Neural progenitor cell (in vitro differentiated cells): ENCODE data around the gene EHMT2. TPM values are rescaled to one million over a fixed set of nuclear protein-coding genes. Genes with fewer than 3 reads are reported as not detected.

Experiments used
- DNase-seq: peaks from one replicate; pipeline ENCODE4 v3.0.0-alpha.2; 2016; ENCODE audit warnings: low spot score
- H2AFZ ChIP-seq: fragments of 200-600 bp; sonication (generic); replicated peaks from 2 replicates; pipeline ENCODE4 v1.6.1; 2016; ENCODE audit warnings: antibody characterized with exemption
- H3F3A ChIP-seq: fragments of 200-600 bp; sonication (generic); 2 replicates; pipeline ENCODE4 v1.6.1; 2016; ENCODE audit warnings: antibody characterized with exemption, low read depth
- H3K27ac ChIP-seq: fragments of 200-600 bp; sonication (generic); 2 replicates; pipeline ENCODE4 v1.5.1; 2016; ENCODE audit warnings: mild to moderate bottlenecking
- H3K27me3 ChIP-seq: fragments of 200-600 bp; sonication (generic); 2 replicates; pipeline ENCODE4 v1.6.1; 2016; ENCODE audit warnings: mild to moderate bottlenecking, moderate library complexity
- H3K36me3 ChIP-seq: fragments of 200-600 bp; sonication (generic); 2 replicates; pipeline ENCODE4 v1.5.1; 2016
- H3K4me1 ChIP-seq: fragments of 200-600 bp; sonication (generic); 2 replicates; pipeline ENCODE4 v1.6.1; 2016; ENCODE audit warnings: mixed run types
- H3K4me2 ChIP-seq: fragments of 200-600 bp; sonication (generic); 2 replicates; pipeline ENCODE4 v1.6.1; 2016
- H3K4me3 ChIP-seq: fragments of 200-600 bp; sonication (generic); 2 replicates; pipeline ENCODE4 v1.5.1; 2016
- H3K79me2 ChIP-seq: fragments of 200-600 bp; sonication (generic); 2 replicates; pipeline ENCODE4 v1.6.1; 2016; ENCODE audit warnings: low read depth
- H3K9ac ChIP-seq: fragments of 200-600 bp; sonication (generic); 2 replicates; pipeline ENCODE4 v1.6.1; 2016
- H3K9me3 ChIP-seq: fragments of 200-600 bp; sonication (generic); 2 replicates; pipeline ENCODE4 v1.5.1; 2016; ENCODE audit warnings: low read depth
- H4K20me1 ChIP-seq: fragments of 200-600 bp; sonication (generic); 2 replicates; pipeline ENCODE4 v1.6.1; 2016; ENCODE audit warnings: low read depth
- H3K27ac Mint-ChIP-seq: 3 replicates; pipeline ENCODE4 v1.8.0; 2021; ENCODE audit warnings: mixed read lengths
- H3K27me3 Mint-ChIP-seq: 2 replicates; pipeline ENCODE4 v1.8.0; 2022; ENCODE audit warnings: low read depth, mild to moderate bottlenecking, inconsistent platforms, moderate library complexity, mixed read lengths; ENCODE audit not compliant: insufficient read depth
- H3K36me3 Mint-ChIP-seq: 3 replicates; pipeline ENCODE4 v1.8.0; 2021; ENCODE audit warnings: mixed read lengths
- H3K4me1 Mint-ChIP-seq: 3 replicates; pipeline ENCODE4 v1.8.0; 2021; ENCODE audit warnings: mixed read lengths
- H3K4me3 Mint-ChIP-seq: 3 replicates; pipeline ENCODE4 v1.8.0; 2021; ENCODE audit warnings: mild to moderate bottlenecking, moderate library complexity, mixed read lengths
- H3K9me3 Mint-ChIP-seq: 3 replicates; pipeline ENCODE4 v1.8.0; 2020; ENCODE audit warnings: mixed read lengths
- EZH2 ChIP-seq: fragments of 200-600 bp; sonication (generic); IDR thresholded peaks from 2 replicates; pipeline ENCODE4 v1.6.1; 2017; ENCODE audit warnings: antibody characterized with exemption, mild to moderate bottlenecking, moderate library complexity
- EZH2phosphoT487 ChIP-seq: fragments of 200-600 bp; sonication (generic); IDR thresholded peaks from 2 replicates; pipeline ENCODE4 v1.6.1; 2017; ENCODE audit warnings: antibody characterized with exemption
- total RNA-seq: library from RNA; depleted of rRNA; stranded (reverse); fragments of >200 nt; gene quantifications from 2 replicates; pipeline ENCODE4 v1.2.3, GENCODE V29; 2015; ENCODE audit warnings: low replicate concordance
- TF ChIP-seq, protein P1 (sequence below): fragments of 200-600 bp; sonication (generic); IDR thresholded peaks from 2 replicates; pipeline ENCODE4 v1.5.1; 2017; ENCODE audit warnings: antibody characterized with exemption, mild to moderate bottlenecking

The EHMT2 gene
- total RNA-seq, 1 donor from 2014 or later, result 93.3 TPM

DNA sequence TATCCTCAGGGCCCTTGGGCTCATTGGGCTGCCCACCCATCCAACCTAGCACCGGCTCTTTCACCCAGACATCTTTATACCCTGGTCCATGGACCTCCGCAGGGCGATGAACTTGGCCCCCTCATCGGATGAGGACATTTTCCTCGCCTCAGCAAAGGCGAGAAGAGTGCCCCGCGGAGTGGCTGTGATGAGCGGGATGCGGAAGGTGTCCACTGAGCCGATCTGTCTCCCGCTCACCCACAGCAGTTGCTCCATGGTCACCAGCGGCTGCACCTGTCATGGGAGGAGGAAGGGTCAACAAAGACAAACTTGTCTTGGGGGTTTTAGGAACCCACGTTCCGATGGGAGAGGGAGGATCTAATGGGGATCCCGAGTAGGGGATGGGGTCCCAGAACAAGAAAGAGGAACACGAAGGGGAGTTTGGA lies 35.6 kb downstream of the EHMT2 start:
- peaks cover 32% of the 10 kb centered on the region for H3K4me1 Mint-ChIP-seq
- no peak overlapping the region for H2AFZ ChIP-seq

GRCh38 chr6:31861150-31861549 lies 36.3 kb downstream of the EHMT2 start:
- TF ChIP-seq EZH2phosphoT487, result no peak
- TF ChIP-seq, protein P1, sequence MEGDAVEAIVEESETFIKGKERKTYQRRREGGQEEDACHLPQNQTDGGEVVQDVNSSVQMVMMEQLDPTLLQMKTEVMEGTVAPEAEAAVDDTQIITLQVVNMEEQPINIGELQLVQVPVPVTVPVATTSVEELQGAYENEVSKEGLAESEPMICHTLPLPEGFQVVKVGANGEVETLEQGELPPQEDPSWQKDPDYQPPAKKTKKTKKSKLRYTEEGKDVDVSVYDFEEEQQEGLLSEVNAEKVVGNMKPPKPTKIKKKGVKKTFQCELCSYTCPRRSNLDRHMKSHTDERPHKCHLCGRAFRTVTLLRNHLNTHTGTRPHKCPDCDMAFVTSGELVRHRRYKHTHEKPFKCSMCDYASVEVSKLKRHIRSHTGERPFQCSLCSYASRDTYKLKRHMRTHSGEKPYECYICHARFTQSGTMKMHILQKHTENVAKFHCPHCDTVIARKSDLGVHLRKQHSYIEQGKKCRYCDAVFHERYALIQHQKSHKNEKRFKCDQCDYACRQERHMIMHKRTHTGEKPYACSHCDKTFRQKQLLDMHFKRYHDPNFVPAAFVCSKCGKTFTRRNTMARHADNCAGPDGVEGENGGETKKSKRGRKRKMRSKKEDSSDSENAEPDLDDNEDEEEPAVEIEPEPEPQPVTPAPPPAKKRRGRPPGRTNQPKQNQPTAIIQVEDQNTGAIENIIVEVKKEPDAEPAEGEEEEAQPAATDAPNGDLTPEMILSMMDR, result no peak
- TF ChIP-seq EZH2, result no peak
- no peaks in the 10 kb centered on the region for H3K27me3 ChIP-seq
- DNase-seq, result no peak
- Mint-ChIP-seq H3K27ac (no peak overlapping the region), H3K27me3 (peaks cover 6% of the 10 kb centered on the region), H3K36me3 (peaks cover 4% of the 10 kb centered on the region), H3K4me1 (peaks cover 32% of the 10 kb centered on the region), H3K9me3 (no peaks in the 10 kb centered on the region), H3K4me3 (peak overlapping the region; percentile 98)
- H3F3A ChIP-seq, result peaks cover 26% of the 10 kb centered on the region
- no peak overlapping the region for H2AFZ ChIP-seq
- H3K27ac ChIP-seq, result no peak overlapping the region
- H3K4me1 ChIP-seq, result no peaks in the 10 kb centered on the region
- no peak overlapping the region for H3K4me2 ChIP-seq
- no peak overlapping the region for H3K9ac ChIP-seq
- no peaks in the 10 kb centered on the region for H4K20me1 ChIP-seq
- H3K4me3 ChIP-seq, result no peak overlapping the region
- H3K9me3 ChIP-seq, result no peaks in the 10 kb centered on the region
- no peaks in the 10 kb centered on the region for H3K36me3 ChIP-seq
- H3K79me2 ChIP-seq, result peaks cover 6% of the 10 kb centered on the region

More for the DNA sequence above, 35.6 kb downstream of the EHMT2 start:
- peaks cover 26% of the 10 kb centered on the region for H3F3A ChIP-seq
- no peaks in the 10 kb centered on the region for H3K36me3 ChIP-seq
- peak overlapping the region; percentile 86 for H3K4me2 ChIP-seq
- no peaks in the 10 kb centered on the region for H3K9me3 ChIP-seq
- no peak overlapping the region for H3K27ac ChIP-seq
- no peaks in the 10 kb centered on the region for H3K27me3 ChIP-seq
- peaks cover 6% of the 10 kb centered on the region for H3K79me2 ChIP-seq
- H3K27ac Mint-ChIP-seq, result no peak overlapping the region
- H3K36me3 Mint-ChIP-seq, result peaks cover 4% of the 10 kb centered on the region
- peaks cover 8% of the 10 kb centered on the region for H3K27me3 Mint-ChIP-seq
- H3K4me3 Mint-ChIP-seq, result peak overlapping the region; percentile 98
- no peaks in the 10 kb centered on the region for H3K9me3 Mint-ChIP-seq
- DNase-seq, result no peak
- H3K4me1 ChIP-seq, result no peaks in the 10 kb centered on the region
- peak overlapping the region; percentile 75 for H3K4me3 ChIP-seq
- no peaks in the 10 kb centered on the region for H4K20me1 ChIP-seq
- peak overlapping the region; percentile 28 for H3K9ac ChIP-seq
- no peak for TF ChIP-seq EZH2
- TF ChIP-seq, protein P1, result no peak
- no peak for TF ChIP-seq EZH2phosphoT487

- Histone ChIP-seq H2AFZ (no peak overlapping the region), H3K4me3 (no peak overlapping the region), H3K4me2 (no peak overlapping the region), H3K79me2 (peaks cover 6% of the 10 kb centered on the region), H3K27ac (no peak overlapping the region), H3F3A (peaks cover 22% of the 10 kb centered on the region), H3K9me3 (no peaks in the 10 kb centered on the region), H3K36me3 (no peaks in the 10 kb centered on the region), H3K27me3 (no peaks in the 10 kb centered on the region), H3K4me1 (no peaks in the 10 kb centered on the region), H4K20me1 (no peaks in the 10 kb centered on the region), H3K9ac (no peak overlapping the region)
- DNase-seq, result no peak
- no peak for TF ChIP-seq EZH2
- no peak for TF ChIP-seq EZH2phosphoT487
- TF ChIP-seq, protein P1, result no peak
- Mint-ChIP-seq H3K27ac (no peak overlapping the region), H3K36me3 (peaks cover 6% of the 10 kb centered on the region), H3K4me3 (peak overlapping the region; percentile 30), H3K4me1 (peaks cover 25% of the 10 kb centered on the region), H3K9me3 (peaks cover 2% of the 10 kb centered on the region), H3K27me3 (peaks cover 3% of the 10 kb centered on the region)
Measured at GRCh38 chr6:31860349-31860748, 37.1 kb downstream of the EHMT2 start.
